Upper lobe of right lung (tissue), 1 donor: ENCODE results near the gene ETV7. TPM values are rescaled to one million over a fixed set of nuclear protein-coding genes. Genes with fewer than 3 reads are reported as not detected.
A peak's percentile ranks its signal among the peaks of the same experiment; 100 is the strongest.

Source experiments
- ATAC-seq: fragments of 200-7000 bp; cut with Tn5 transposase; one replicate; pipeline ENCODE4 v1.9.1; 2020; ENCODE audit warnings: mild to moderate bottlenecking, moderate library complexity
- DNase-seq: peaks from one replicate; pipeline ENCODE4 v3.0.0-alpha.2; 2020
- H3K27ac ChIP-seq: fragments of 200-600 bp; one replicate; pipeline ENCODE4 v1.8.0; 2022
- H3K27me3 ChIP-seq: fragments of 200-600 bp; one replicate; pipeline ENCODE4 v1.8.0; 2022; ENCODE audit warnings: mild to moderate bottlenecking
- H3K36me3 ChIP-seq: fragments of 200-600 bp; one replicate; pipeline ENCODE4 v1.8.0; 2022
- H3K4me1 ChIP-seq: fragments of 200-600 bp; one replicate; pipeline ENCODE4 v1.8.0; 2022
- H3K4me3 ChIP-seq: fragments of 200-600 bp; one replicate; pipeline ENCODE4 v1.8.0; 2022; ENCODE audit warnings: mild to moderate bottlenecking
- H3K9me3 ChIP-seq: fragments of 200-600 bp; one replicate; pipeline ENCODE4 v1.8.0; 2022
- CTCF ChIP-seq: fragments of 200-600 bp; IDR thresholded peaks from one replicate; pipeline ENCODE4 v1.8.0; 2022; ENCODE audit warnings: antibody characterized with exemption
- intact Hi-C: fragments of 100-400 bp; cut with DNase I; formaldehyde crosslinking; loops from one replicate; pipeline ENCODE4 v1.11.0; 2022
- total RNA-seq: library from RNA; stranded (reverse); fragmentation: NEBNext Ultra II Directional; extraction: Animal tissue kit (Norgen Biotek cat#: 25700); gene quantifications from one replicate; pipeline ENCODE4 v1.2.1, GENCODE V29; 2021
- donor health status: DM: no; HTN: yes; CAD: no; lungs with severe emphysema.

The ETV7 gene
- total RNA-seq, 1 donor from 2014 or later = 6.3 TPM

DNA sequence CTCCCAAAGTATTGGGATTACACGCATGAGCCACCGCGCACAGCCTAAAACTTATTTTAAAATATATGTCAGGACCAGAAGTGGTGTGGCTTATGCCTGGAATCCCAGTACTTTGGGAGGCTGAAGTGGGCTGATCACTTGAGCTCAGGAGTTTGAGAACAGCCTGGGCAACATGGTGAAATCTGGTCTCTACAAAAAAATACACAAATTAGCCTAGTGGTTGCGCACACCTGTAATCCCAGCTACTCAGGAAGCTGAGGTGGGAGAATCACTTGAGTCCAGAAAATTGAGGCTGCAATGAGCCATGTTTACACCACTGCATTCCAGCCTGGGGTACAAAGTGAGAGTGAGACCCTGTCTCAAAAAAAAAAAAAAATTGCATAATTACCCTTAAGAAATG, 41.4 kb upstream of the ETV7 start:
- H3K4me3 ChIP-seq = no peak overlapping the region
- H3K27me3 ChIP-seq = no peaks in the 10 kb centered on the region
- ATAC-seq (no peak), DNase-seq (no peak)
- intact Hi-C loops = no loop called here
- no peaks in the 10 kb centered on the region for H3K4me1 ChIP-seq
- TF ChIP-seq CTCF = no peak
- H3K9me3 ChIP-seq = no peaks in the 10 kb centered on the region
- no peaks in the 10 kb centered on the region for H3K36me3 ChIP-seq
- no peak overlapping the region for H3K27ac ChIP-seq

DNA sequence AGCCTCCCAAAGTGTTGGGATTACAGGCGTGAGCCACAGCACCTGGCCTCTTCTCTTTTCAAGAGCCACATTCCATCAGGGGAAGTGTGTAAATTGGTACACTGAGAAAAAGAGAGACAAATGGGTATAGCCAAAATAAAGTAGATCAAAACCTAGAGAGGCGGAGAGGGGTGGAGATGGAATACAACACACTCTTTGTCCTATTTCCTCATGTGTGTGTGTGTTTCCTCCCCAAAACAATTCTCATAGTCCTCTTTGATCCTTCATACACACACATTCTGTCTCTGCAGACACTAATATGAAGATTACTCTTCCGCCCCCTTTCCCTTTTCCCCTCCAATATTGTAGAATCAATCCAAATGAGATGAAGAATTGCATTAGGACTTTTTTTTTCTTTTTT, 39.2 kb upstream of the ETV7 start:
- Histone ChIP-seq H3K36me3 (no peaks in the 10 kb centered on the region), H3K27me3 (no peaks in the 10 kb centered on the region), H3K27ac (no peak overlapping the region), H3K9me3 (no peaks in the 10 kb centered on the region), H3K4me1 (peaks cover 8% of the 10 kb centered on the region), H3K4me3 (no peak overlapping the region)
- TF ChIP-seq CTCF = no peak
- ATAC-seq = no peak
- DNase-seq = no peak
- intact Hi-C loops = no loop called here

DNA sequence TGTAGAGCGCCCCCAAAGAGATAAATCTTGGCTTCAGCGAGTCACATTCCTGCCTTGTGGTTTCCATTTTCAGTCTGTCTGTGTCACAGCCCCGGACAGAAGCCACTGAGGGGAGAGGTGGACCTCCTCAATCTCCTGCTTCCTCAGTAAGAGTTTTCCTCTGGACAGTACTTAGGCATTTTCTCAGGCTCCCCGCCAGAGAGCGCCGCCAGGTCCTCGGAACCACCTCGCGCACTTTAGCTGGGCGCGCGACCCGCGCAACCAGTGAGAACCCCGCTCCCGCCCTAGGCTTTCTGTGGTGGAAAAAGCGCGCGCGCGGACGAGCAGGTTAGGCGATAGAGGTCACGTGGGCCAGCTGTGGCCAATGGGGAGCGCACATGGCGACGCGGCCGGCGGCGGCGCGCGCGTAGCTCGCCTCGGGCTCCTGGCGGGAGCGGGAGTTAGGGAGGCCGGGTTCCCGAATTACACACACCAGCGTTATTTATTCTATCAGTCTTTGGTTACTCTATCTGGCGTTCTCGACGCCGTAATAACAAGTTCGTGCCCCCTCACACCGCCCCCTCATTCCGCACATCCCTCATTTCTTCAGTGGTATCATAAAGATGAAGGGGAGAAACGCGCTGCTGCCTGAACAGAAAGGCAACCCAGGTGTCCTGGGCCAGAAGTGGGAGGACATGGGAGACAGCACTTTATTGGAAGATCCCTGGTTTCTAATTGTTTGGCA, 35.8 kb upstream of the ETV7 start:
- ATAC-seq (peak; percentile 100), DNase-seq (peak; percentile 100)
- intact Hi-C loops = no loop called here
- Histone ChIP-seq H3K27me3 (no peaks in the 10 kb centered on the region), H3K4me1 (peaks cover 8% of the 10 kb centered on the region), H3K4me3 (peak overlapping the region; percentile 65), H3K36me3 (no peaks in the 10 kb centered on the region), H3K9me3 (no peaks in the 10 kb centered on the region), H3K27ac (peak overlapping the region; percentile 78)
- peak; percentile 69 for TF ChIP-seq CTCF

GRCh38 chr6:36422714-36423100, 35.2 kb upstream of the ETV7 start:
- H3K27ac ChIP-seq = peak overlapping the region; percentile 78
- peak overlapping the region; percentile 65 for H3K4me3 ChIP-seq
- ATAC-seq (no peak), DNase-seq (no peak)
- H3K9me3 ChIP-seq = no peaks in the 10 kb centered on the region
- no peaks in the 10 kb centered on the region for H3K36me3 ChIP-seq
- TF ChIP-seq CTCF = no peak
- no peaks in the 10 kb centered on the region for H3K27me3 ChIP-seq
- peaks cover 8% of the 10 kb centered on the region for H3K4me1 ChIP-seq
- intact Hi-C loops = no loop called here

DNA sequence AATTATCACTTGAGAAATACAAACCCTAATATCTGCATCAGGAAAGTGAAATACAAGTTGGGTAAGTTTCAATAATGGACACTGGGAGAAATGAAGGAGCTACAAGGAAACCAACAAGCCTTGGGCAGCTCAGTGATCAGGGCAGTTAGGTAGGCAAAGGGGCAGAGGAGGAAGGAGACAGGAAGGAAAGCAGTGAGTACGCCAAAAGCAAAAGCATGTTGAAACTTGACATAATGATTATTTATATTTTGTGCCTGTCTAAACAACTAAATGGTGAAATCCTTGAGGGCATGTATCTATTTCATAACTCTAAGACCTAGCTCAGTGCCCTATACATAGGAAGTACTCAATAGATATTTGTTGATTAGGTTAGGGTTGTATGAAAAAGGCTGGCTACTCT, 31.8 kb upstream of the ETV7 start:
- Histone ChIP-seq H3K4me3 (no peak overlapping the region), H3K9me3 (no peaks in the 10 kb centered on the region), H3K27ac (no peak overlapping the region), H3K4me1 (peaks cover 8% of the 10 kb centered on the region), H3K27me3 (no peaks in the 10 kb centered on the region), H3K36me3 (no peaks in the 10 kb centered on the region)
- TF ChIP-seq CTCF = no peak
- DNase-seq (no peak), ATAC-seq (no peak)
- intact Hi-C loops = no loop called here

- intact Hi-C loops = no loop called here
- ATAC-seq (no peak), DNase-seq (no peak)
- Histone ChIP-seq H3K4me3 (no peak overlapping the region), H3K27ac (no peak overlapping the region), H3K4me1 (peaks cover 8% of the 10 kb centered on the region), H3K27me3 (no peaks in the 10 kb centered on the region), H3K36me3 (no peaks in the 10 kb centered on the region), H3K9me3 (no peaks in the 10 kb centered on the region)
- TF ChIP-seq CTCF = no peak
These were observed 31.1 kb upstream of the ETV7 start for GRCh38 chr6:36418558-36418957.
